Right forelimb (tissue), 1 donor: ENCODE data around the gene MTCL1.

Experiments
- DNase-seq: peaks from one replicate; pipeline ENCODE4 v3.0.0-alpha.2; 2018

MTCL1 gene

DNA sequence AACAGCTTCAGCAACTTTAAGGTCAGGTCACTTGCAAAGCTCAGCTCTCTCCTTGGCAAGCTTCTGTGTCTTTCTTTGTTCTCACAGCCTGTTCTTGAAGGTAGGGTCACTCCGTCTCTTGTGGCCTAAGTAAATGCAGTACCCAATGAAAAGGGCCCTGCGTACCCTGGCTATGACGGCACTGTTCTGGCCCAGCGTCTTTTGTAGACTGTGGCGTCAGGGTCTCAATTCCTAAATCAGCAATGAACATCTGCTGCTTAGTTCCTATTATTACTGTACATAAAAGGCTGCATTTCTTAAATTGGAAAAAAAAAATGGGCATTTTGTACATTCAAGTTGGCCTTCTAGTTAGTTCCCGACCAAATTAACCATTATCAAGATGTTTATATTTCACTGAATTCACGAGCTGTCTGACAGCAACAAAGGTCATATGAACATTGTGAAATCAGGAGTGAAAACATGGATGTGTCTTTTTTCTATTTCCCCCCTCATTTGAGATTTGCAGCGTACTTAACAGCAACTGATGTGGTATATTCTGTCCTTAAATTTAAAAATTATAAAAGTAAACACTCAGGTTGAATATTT lies 17.0 kb upstream of the MTCL1 start:
- no peak for DNase-seq

DNA sequence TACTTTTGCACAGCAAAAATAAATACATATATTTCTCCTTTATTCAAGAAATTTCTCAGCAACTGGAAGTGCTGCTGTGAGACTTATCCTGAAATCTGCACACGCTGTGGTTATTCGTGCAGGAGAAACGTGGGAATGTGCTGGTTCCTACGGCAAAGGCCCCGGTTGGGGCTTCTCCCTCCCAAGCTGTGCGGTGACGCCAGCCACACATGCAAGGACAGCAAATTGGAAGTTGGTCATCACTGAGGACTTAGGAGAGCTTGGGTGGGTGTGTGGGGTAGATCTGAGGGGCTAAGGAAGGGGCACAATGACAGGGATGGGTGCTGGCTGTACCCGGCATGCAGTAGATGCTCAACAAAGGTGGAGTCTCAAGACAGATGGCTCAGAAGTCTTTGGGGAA lies 16.5 kb upstream of the MTCL1 start:
- no peak for DNase-seq

DNA sequence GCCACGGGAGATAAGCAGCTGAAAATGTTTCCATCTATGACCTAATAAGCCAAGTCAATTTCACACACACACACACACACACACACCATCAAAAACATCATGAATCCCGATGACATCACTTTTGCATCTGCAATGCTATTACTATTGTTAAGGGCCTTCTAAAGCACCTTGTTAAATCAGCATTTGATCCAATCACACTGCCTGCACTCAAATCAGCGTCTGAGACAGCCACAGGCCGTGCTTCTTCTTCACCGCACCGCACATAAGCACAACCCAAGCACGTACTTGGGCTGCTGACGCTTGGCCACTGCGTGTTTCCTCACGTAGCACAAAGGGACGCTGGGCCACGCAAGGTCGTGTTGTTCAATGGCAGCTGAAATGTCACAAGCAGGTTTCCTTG lies 15.8 kb upstream of the MTCL1 start:
- no peak for DNase-seq

DNA sequence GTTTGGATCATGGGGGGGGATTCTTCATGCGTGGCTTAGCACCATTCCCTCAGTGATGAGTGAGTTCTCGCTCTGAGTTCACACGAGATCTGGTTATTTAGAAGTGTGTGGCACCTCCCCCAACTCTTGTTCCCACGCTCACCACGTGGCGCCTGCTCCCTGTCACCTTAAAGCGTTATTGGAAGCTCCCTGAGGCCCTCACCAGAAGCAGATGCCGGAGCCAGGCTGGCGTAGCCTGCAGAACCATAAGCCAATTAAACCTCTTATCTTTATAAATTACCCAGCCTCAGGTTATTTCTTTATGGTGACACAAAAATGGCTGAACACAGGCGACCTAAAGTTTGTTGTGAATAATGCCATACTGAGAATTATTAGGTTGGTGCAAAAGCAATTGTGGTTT lies 10.5 kb upstream of the MTCL1 start:
- no peak for DNase-seq

DNA sequence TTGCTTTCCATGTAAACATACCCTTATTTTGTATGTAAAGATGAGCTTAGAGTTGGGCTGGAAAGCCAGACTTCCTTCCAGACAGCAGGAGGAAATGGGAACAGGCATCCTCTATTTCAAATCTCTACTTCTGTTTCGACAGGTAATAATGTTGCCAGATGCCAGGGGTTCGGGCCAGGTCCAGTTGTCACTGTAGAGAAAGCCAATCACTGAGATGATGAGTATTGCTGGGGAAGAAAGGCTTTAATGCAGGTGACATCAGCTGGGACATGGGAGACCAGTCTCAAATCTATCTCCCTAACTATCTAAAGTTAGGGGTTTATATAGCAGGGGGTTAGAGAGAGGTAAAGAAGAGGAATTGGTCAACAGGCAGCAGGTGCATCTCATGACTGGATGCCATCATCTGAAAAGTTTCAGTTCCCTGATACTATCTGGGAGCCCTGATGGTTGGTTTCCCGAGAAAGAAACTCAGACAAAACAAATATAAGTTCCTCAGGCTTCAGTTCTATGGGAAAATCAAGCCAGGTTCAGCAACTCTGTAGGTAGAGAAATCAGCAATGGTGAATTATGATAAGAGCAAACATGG lies 9.3 kb upstream of the MTCL1 start:
- no peak for DNase-seq

GRCh38 chr18:8696749-8697211 lies 8.6 kb upstream of the MTCL1 start:
- peak; percentile 84 for DNase-seq

GRCh38 chr18:8699126-8699525 lies 6.2 kb upstream of the MTCL1 start:
- DNase-seq = no peak

DNA sequence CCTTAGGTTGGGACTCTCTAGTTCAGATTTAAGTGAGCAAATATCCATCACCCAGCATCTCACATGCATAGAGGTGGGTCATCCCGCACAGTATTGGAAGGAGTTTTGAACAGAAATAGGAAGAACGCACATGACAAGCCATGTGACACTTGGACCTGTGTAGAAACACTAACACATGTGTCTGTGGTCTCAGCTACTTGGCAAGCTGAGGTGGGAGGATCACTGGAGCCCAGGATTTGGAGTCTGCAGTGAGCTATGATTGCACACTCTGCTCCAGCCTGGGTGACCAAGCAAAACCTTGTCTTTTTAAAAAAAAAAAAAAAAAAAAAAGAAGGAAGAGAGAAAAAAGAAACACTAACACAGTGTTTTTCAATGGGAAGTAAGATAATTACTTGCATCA lies 5.4 kb upstream of the MTCL1 start:
- no peak for DNase-seq

GRCh38 chr18:8701546-8702118 lies 3.7 kb upstream of the MTCL1 start:
- no peak for DNase-seq

DNA sequence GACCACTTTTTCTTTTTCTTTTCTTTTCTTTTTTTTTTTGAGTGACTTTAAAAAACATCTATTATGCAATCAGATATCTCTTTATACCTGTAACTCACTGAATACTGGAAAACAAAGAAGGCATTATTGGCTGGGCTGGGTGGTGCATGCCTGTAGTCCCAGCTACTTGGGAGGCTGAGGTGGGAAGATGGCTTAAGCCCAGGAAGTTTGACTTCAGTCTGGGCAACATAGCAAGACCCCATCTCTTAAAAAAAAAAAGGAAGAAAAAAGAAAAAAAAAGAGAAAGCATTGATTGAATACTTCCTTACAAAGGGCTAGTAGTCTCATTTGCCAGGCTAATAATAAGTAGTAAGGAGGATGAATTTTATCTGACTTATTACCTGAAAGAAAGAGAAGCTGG lies 2.7 kb upstream of the MTCL1 start:
- no peak for DNase-seq

DNA sequence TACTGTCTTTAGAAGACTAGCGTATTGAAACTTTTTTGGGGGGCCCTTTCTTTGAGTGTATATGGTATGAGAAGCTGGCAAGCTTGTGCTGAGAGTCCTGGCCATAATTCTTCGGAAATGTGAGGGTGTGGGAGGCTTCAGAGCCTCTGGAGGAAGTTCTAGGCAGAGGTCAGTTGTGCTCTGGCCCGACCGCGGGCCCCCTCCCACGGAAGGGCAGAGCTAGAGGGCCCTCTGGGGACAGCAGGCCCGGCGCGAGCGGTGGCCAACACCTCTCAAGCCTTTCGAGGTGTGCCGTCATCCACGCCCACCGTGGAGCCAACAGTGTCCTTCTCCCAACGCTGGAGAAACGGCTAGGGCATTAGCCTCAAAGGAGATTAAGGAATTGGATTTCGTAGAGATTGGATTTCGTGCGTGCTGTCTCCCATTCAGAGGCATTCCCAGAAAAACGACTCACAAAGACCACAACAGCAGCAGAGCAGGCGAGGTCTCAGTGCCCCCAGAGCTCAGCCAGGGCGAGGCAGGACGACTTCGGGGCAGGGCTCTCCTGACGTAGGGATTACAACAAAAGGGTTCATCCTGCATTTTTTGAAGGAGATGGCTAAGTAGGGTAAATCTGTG lies 2.2 kb upstream of the MTCL1 start:
- DNase-seq = no peak

DNA sequence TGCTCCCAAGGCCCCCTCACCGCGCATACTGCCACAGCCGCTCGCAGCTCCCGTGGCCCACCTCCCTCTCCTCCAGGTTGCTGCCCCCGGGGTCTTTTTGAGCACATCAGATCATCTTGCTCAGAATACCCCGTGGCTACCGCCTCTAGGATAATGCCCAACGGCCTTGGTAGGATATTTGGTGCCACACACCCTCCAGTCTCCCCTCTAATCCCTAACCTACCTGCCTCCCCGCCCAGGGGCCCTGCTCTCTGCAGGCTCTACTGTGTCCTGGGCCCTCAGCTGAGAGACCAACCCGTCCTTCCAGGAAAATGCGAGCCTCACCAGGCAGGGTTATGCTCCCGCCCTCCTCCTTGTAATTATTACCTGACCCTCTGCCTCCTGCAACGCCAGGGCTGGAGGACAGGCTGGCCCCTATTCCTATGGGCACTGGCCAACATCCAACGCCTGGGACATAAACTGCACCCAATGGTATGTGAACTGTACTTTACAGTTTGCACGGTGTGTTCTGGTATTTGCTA lies 1.5 kb upstream of the MTCL1 start:
- no peak for DNase-seq

DNA sequence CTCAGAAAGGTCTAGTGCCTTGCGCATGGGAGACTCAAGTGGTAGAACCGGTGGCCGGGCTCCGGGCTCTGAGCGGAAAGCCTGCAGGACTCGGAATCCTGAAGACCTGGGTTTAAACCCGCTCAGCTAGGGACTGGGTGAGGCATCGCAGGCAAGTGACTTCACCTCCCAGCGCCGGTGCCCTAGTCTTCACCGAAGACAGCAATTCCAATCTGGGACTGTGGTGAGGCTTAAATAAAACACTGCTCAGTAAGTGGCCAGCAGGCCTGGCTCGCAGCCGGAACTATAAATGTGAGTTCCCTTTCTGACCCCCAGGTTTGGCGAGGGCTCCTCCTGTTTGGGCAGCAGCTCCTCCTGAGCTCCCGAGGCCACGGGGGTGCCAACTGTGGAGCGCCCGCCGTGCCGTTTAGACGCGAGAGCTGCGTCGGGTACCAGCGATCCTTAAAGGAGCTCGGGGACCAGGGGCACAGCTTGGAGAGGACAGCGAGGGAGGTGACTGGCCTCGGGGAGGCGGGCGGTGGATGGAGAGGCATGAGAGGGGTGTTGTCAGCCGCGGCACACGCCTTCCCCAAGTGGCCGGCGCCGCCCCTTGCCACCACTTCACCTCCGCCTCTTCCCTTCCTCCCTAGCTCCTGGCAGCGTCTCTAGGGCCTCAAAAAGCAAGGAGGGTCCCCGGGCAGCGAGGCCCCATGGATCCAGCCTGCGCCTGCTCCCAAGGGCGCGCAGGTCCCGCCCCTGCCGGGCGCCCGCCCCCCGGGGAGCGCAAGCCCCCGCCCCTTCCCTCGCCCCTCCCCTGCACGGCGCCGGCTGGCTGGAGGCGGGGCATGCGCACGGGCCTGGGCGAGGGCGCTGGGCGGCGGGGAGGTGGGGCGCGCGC lies 757 bp upstream of the MTCL1 start:
- peak; percentile 93 for DNase-seq

GRCh38 chr18:8705961-8706790 lies 820 bp downstream of the MTCL1 start:
- DNase-seq = no peak

DNA sequence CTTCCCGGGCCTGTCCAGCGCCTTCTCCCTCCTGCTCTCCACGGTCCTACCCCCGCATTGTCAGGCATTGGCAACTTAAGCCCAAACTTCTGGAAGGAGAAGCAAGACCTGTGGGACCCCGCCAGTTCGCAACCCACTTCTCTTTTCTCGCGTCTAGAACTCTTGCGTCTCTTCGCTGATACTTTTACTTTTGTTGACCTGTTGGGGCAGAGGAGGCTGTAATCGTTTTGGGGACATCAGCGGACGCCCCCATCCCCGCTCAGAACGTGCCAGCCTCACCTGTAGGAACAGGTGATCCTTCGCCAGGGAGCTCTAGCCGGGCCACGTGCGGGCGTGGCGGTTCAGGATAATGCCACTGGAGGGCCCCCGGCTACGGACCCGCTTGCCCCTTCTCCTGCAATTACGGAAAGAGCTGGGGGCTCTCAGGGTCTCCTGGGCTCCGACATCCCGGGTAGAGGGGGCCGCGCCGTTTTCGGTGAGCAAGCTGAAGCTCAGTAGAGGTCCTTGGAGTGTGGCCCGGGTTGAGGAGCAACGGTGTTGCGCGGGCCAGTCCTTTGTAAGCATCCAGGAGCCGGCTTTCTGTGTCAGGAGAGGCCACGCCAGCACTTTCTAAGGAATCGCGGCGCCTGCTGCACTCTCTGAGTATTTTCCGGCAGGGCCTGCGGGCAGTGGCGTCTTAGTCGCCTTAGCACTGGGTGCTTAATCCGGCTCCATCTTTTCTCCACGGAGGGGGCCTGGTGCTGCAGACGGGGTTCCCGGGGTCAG lies 1.6 kb downstream of the MTCL1 start:
- peak; percentile 60 for DNase-seq

GRCh38 chr18:8707556-8708300 lies 2.4 kb downstream of the MTCL1 start:
- no peak for DNase-seq

- no peak for DNase-seq
Measured at GRCh38 chr18:8708670-8709069, 3.3 kb downstream of the MTCL1 start.

DNA sequence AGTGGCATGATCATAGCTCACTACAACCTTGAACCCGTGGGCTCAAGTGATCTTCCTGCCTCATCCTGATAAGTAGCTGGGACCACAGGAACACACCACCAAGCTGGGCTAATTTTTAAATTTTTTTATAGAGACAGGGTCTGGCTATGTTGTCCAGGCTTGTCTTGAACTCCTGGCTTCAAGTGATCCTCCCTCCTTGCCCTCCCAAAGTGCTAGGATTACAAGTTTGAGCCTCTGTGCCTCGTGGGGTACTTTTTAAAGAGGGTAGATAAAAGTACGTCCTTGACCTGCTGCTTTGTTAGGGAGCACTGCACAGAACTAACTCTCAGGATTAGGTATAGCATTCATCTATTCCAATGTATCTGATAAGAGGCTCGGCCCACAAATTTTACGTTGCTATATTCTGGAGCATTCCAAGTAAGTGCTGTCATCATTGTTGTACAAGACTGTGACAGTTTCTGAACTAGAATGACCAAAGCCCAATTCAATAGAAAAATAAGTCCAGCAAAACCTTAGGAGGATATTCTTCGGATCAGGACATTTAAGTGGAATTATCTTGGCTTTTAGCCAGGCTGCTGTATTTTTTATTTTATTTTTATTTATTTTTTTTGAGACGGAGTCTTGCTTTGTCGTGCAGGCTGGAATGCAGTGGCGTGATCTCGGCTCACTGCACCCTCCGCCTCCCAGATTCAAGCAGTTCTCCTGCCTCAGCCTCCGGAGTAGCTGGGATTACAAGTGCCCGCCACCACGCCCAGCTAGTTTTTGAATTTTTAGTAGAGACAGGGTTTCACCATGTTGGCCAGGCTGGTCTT lies 4.1 kb downstream of the MTCL1 start:
- no peak for DNase-seq

DNA sequence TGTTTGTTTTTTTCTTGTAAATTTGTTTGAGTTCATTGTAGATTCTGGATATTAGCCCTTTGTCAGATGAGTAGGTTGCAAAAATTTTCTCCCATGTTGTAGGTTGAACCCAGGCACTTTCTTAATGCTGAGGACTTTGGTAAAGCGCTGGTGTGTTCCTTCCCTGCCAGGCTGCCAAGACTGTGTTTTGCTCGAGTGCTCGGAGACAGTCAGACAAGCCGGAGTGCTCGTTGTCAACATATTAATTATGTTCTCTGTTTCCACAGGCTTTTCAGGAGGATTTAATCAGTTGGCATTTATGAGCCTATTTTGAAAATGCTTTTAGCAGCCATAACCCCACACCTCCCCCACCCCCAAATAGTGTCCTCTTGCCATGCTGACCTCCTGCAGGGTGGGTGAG lies 6.4 kb downstream of the MTCL1 start:
- no peak for DNase-seq

DNA sequence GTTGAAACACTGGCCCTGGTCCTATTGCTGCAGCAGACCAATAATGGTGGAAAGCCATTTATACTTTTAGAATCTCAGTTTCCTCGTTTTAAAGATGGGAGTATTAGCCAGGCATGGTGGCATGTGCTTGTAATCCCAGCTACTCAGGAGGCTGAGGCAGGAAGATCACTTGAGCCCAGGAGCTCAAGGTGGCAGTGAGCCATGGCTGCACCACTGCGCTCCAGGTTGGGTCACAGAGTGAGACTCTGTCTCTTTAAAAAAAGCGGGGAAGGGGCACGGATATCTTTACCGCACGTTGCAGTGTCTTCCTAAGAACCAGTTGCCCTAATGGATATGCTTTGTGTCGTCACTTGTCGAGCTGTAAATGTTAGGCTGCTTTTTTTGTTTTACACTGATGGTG lies 8.3 kb downstream of the MTCL1 start:
- no peak for DNase-seq
